ENCODE measurements around the gene BMP2K. TPM values are rescaled to one million over a fixed set of nuclear protein-coding genes. Genes with fewer than 3 reads are reported as not detected.

The BMP2K gene
- total RNA-seq, 2 experiments from 2014 or later = 9.6 to 11.0 TPM

GRCh38 chr4:78749972-78750727, 26.0 kb upstream of the BMP2K start:
- ChIA-PET POLR2A (no interaction called here), CTCF (no interaction called here)
- intact Hi-C loops (cut with micrococcal nuclease) = no loop called here
- no peak for DNase-seq
- Mint-ChIP-seq H3K4me3 (no peak overlapping the region), H3K27me3 (no peaks in the 10 kb centered on the region), H3K4me1 (ENCODE audit: low read depth) (no peaks in the 10 kb centered on the region), H3K9me3 (no peaks in the 10 kb centered on the region), H3K36me3 (no peaks in the 10 kb centered on the region), H3K27ac (no peak overlapping the region)

- POLR2A ChIA-PET = no interaction called here
- peaks cover 2% of the 10 kb centered on the region for H3K27me3 Mint-ChIP-seq
- CTCF ChIA-PET = no interaction called here
- H3K9me3 Mint-ChIP-seq = no peaks in the 10 kb centered on the region
- H3K27ac Mint-ChIP-seq = no peak overlapping the region
- DNase-seq = no peak
- H3K4me1 Mint-ChIP-seq (ENCODE audit: low read depth) = no peaks in the 10 kb centered on the region
- no peak overlapping the region for H3K4me3 Mint-ChIP-seq
- intact Hi-C loops (cut with micrococcal nuclease) = no loop called here
- H3K36me3 Mint-ChIP-seq = no peaks in the 10 kb centered on the region
Observed at GRCh38 chr4:78753091-78753490, 23.1 kb upstream of the BMP2K start.

DNA sequence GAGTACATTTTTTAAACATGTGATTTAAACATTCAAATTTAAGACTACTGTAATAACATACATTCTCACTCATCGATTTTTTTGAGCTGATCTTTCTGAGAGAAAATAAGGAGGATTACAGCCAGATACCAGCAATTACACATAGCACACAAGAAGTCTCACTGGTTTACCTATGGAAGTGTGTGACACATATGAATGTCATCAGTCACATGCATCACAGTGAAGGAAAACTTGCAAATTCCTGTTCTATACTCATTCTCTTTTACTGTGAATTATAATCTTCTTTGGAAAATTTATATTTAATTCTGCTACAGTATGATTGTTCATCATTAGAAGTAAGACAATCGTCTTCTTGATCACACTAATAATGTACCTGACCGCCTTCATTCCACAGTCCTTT, 21.3 kb upstream of the BMP2K start:
- intact Hi-C loops (cut with micrococcal nuclease) = no loop called here
- POLR2A ChIA-PET = no interaction called here
- DNase-seq = no peak
- Mint-ChIP-seq H3K27me3 (peaks cover 2% of the 10 kb centered on the region), H3K36me3 (no peaks in the 10 kb centered on the region), H3K4me3 (no peak overlapping the region), H3K27ac (no peak overlapping the region), H3K4me1 (ENCODE audit: low read depth) (no peaks in the 10 kb centered on the region), H3K9me3 (no peaks in the 10 kb centered on the region)
- CTCF ChIA-PET = no interaction called here

DNA sequence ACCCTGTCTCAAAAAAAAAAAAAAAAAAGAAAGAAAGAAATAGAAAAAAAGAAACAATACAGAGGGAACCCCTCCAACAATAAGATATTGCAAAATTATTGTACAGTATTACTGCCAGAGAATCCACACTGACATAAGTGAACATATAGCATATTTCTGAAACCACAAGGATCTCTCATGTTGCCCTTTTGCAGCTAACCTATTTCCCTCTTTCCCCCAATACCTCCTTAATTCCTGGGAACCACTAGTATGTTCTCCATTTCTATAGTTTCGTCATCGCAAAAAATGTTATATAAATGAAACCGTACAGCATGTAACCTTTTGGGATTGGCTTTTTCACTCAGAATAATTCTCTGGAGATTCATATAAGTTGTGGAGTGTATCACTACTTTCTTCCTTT, 20.0 kb upstream of the BMP2K start:
- ChIA-PET POLR2A (no interaction called here), CTCF (no interaction called here)
- H3K27ac Mint-ChIP-seq = no peak overlapping the region
- no peaks in the 10 kb centered on the region for H3K9me3 Mint-ChIP-seq
- intact Hi-C loops (cut with micrococcal nuclease) = no loop called here
- no peak for DNase-seq
- H3K4me3 Mint-ChIP-seq = no peak overlapping the region
- peaks cover 2% of the 10 kb centered on the region for H3K27me3 Mint-ChIP-seq
- H3K36me3 Mint-ChIP-seq = no peaks in the 10 kb centered on the region
- H3K4me1 Mint-ChIP-seq (ENCODE audit: low read depth) = no peaks in the 10 kb centered on the region

DNA sequence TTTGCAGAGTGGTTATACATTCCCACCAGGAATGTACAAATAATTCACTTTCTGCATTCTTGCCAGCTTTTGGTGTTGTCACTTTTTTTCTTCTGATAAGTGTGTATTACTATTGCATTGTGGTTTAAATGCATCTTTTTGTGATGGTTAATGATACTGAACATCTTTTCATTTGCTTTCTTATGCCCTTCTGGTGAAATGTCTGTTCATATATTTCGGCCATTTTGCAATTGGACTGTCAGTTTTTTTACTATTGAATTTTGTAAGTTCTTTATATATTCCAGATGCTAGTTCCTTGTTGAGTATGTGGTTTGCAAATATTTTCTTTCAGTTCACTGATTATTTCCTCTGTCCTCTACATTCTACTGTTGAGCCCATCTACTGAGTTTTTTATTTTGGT, 19.4 kb upstream of the BMP2K start:
- ChIA-PET CTCF (no interaction called here), POLR2A (no interaction called here)
- Mint-ChIP-seq H3K27ac (no peak overlapping the region), H3K9me3 (no peaks in the 10 kb centered on the region), H3K27me3 (peaks cover 2% of the 10 kb centered on the region), H3K4me1 (ENCODE audit: low read depth) (no peaks in the 10 kb centered on the region), H3K36me3 (no peaks in the 10 kb centered on the region), H3K4me3 (no peak overlapping the region)
- DNase-seq = no peak
- intact Hi-C loops (cut with micrococcal nuclease) = no loop called here

DNA sequence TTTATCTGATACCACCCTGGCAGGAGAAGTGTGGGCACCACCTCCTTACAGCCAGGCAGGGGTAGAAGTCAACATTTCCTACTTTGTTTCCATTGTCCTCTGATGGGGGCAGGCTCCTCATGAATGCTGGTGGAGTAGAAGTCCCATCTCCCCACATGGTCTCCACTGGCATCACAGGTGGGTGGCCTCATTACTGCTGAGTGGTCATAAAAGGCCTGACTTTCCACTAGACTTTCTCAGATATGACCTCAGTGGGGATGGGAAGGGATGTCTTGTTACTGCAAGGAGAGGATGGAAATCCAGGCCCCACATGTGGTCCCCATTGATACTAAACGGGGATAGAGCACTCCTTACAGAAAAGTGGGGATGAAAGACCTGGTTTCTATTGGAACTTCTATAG, 18.6 kb upstream of the BMP2K start:
- H3K27me3 Mint-ChIP-seq = peaks cover 2% of the 10 kb centered on the region
- no peaks in the 10 kb centered on the region for H3K36me3 Mint-ChIP-seq
- H3K4me1 Mint-ChIP-seq (ENCODE audit: low read depth) = no peaks in the 10 kb centered on the region
- no peak overlapping the region for H3K4me3 Mint-ChIP-seq
- intact Hi-C loops (cut with micrococcal nuclease) = no loop called here
- H3K9me3 Mint-ChIP-seq = no peaks in the 10 kb centered on the region
- ChIA-PET POLR2A (no interaction called here), CTCF (no interaction called here)
- H3K27ac Mint-ChIP-seq = no peak overlapping the region
- DNase-seq = no peak

- ChIA-PET POLR2A (no interaction called here), CTCF (interaction anchor here (0.6 kb wide), 1 partner anchor 1441 kb away, joined by 3 read pairs; no protein-coding TSS in a partner anchor)
- H3K27me3 Mint-ChIP-seq = peaks cover 2% of the 10 kb centered on the region
- H3K9me3 Mint-ChIP-seq = no peaks in the 10 kb centered on the region
- DNase-seq = no peak
- no peaks in the 10 kb centered on the region for H3K36me3 Mint-ChIP-seq
- no peak overlapping the region for H3K27ac Mint-ChIP-seq
- H3K4me3 Mint-ChIP-seq = no peak overlapping the region
- H3K4me1 Mint-ChIP-seq (ENCODE audit: low read depth) = no peaks in the 10 kb centered on the region
- intact Hi-C loops (cut with micrococcal nuclease) = no loop called here
Observed at GRCh38 chr4:78758085-78758484, 18.1 kb upstream of the BMP2K start.

- CTCF ChIA-PET = no interaction called here
- H3K27me3 Mint-ChIP-seq = peaks cover 2% of the 10 kb centered on the region
- DNase-seq = no peak
- H3K36me3 Mint-ChIP-seq = no peaks in the 10 kb centered on the region
- intact Hi-C loops (cut with micrococcal nuclease) = no loop called here
- POLR2A ChIA-PET = no interaction called here
- no peak overlapping the region for H3K4me3 Mint-ChIP-seq
- H3K27ac Mint-ChIP-seq = no peak overlapping the region
- H3K9me3 Mint-ChIP-seq = no peaks in the 10 kb centered on the region
- H3K4me1 Mint-ChIP-seq (ENCODE audit: low read depth) = peaks cover 2% of the 10 kb centered on the region
Observed at GRCh38 chr4:78762529-78762928, 13.6 kb upstream of the BMP2K start.

DNA sequence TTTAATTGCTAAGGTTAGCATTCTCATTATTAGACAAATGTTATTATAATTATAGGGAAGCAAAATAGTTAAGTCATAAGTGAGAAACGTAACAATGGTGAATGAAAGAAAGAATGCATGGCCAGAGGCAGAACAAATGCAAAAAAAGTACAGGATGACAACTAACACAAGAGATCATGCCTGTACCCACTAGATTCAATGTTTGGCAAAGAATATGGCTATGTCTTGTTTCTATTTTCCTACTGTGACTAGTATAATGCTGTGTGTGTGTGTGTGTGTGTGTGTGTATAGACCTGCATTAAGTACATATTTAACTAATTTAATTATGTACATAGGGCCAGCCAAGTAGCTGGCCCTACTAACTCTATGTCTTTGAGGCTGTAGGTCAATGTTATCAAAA, 12.9 kb upstream of the BMP2K start:
- no peak overlapping the region for H3K4me3 Mint-ChIP-seq
- H3K27ac Mint-ChIP-seq = no peak overlapping the region
- H3K27me3 Mint-ChIP-seq = peaks cover 2% of the 10 kb centered on the region
- peaks cover 2% of the 10 kb centered on the region for H3K4me1 Mint-ChIP-seq (ENCODE audit: low read depth)
- no peak for DNase-seq
- CTCF ChIA-PET = no interaction called here
- H3K36me3 Mint-ChIP-seq = no peaks in the 10 kb centered on the region
- intact Hi-C loops (cut with micrococcal nuclease) = no loop called here
- POLR2A ChIA-PET = no interaction called here
- no peaks in the 10 kb centered on the region for H3K9me3 Mint-ChIP-seq

DNA sequence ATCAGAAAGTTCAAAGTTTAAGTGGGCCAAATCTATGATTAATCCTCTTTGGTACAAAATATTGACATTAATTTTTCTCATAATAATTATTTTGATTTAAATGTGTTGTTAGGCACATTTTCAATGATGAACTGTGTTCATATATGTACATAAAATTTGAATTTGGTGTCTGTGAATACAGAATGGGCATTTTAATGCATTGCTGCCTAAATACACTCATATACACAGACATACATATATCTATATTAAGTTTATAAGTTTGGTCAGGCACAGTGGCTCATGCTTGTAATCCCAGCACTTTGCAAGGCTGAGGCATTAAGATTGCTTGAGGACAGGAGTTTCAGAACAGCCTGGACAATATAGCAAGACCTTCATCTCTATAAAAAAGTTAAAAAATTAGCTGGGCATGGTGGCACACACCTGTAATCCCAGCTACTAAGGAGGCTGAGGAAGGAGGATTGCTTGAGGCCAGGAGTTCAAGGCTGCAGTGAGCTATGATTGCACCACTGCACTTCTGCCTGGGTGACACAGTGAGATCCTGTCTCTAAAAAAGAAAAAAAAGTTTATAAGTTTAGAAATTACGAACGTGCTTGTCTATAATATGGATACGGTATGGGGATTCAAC, 12.3 kb upstream of the BMP2K start:
- Mint-ChIP-seq H3K4me1 (ENCODE audit: low read depth) (peaks cover 2% of the 10 kb centered on the region), H3K9me3 (no peaks in the 10 kb centered on the region), H3K36me3 (no peaks in the 10 kb centered on the region), H3K27ac (no peak overlapping the region), H3K4me3 (no peak overlapping the region), H3K27me3 (peaks cover 2% of the 10 kb centered on the region)
- ChIA-PET POLR2A (no interaction called here), CTCF (no interaction called here)
- intact Hi-C loops (cut with micrococcal nuclease) = no loop called here
- DNase-seq = no peak

DNA sequence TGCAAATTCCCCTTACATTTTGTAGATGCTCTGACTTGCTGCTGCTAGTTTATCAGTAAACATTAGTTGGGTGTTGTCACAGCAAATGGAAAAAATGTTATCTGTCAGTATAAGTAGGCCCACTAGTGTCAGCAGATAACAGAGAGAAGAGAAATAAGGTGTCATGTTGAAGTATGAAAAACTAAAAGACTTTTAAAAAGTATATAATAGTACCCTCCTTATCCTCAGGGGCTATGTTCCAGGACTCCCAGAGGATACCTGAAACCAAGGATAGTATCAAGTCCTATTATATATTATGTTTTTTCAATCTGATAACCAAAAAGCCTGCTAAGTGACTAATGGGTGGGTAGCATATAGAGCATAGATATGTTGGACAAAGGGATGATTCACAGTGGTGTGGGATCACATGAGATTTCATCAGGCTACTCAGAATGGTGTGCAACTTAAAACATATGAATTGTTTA, 11.6 kb upstream of the BMP2K start:
- Mint-ChIP-seq H3K27ac (no peak overlapping the region), H3K36me3 (no peaks in the 10 kb centered on the region), H3K9me3 (no peaks in the 10 kb centered on the region), H3K4me1 (ENCODE audit: low read depth) (peaks cover 2% of the 10 kb centered on the region), H3K4me3 (no peak overlapping the region), H3K27me3 (peaks cover 2% of the 10 kb centered on the region)
- no peak for DNase-seq
- ChIA-PET POLR2A (no interaction called here), CTCF (no interaction called here)
- intact Hi-C loops (cut with micrococcal nuclease) = no loop called here

GRCh38 chr4:78765432-78766006, 10.6 kb upstream of the BMP2K start:
- DNase-seq = no peak
- peaks cover 2% of the 10 kb centered on the region for H3K4me1 Mint-ChIP-seq (ENCODE audit: low read depth)
- peaks cover 2% of the 10 kb centered on the region for H3K27me3 Mint-ChIP-seq
- no peak overlapping the region for H3K4me3 Mint-ChIP-seq
- intact Hi-C loops (cut with micrococcal nuclease) = no loop called here
- no peak overlapping the region for H3K27ac Mint-ChIP-seq
- H3K36me3 Mint-ChIP-seq = no peaks in the 10 kb centered on the region
- ChIA-PET CTCF (no interaction called here), POLR2A (no interaction called here)
- H3K9me3 Mint-ChIP-seq = no peaks in the 10 kb centered on the region

GRCh38 chr4:78766026-78766425, 10.1 kb upstream of the BMP2K start:
- peaks cover 2% of the 10 kb centered on the region for H3K4me1 Mint-ChIP-seq (ENCODE audit: low read depth)
- CTCF ChIA-PET = no interaction called here
- H3K4me3 Mint-ChIP-seq = no peak overlapping the region
- H3K36me3 Mint-ChIP-seq = no peaks in the 10 kb centered on the region
- H3K9me3 Mint-ChIP-seq = no peaks in the 10 kb centered on the region
- intact Hi-C loops (cut with micrococcal nuclease) = no loop called here
- H3K27me3 Mint-ChIP-seq = peaks cover 2% of the 10 kb centered on the region
- POLR2A ChIA-PET = no interaction called here
- no peak for DNase-seq
- H3K27ac Mint-ChIP-seq = no peak overlapping the region
